Adipose tissue (tissue), 3 donors: Measurements from ENCODE around the gene CEP128. TPM values are rescaled to one million over a fixed set of nuclear protein-coding genes. Genes with fewer than 3 reads are reported as not detected.
"Not testable (repeated sequence)": the region's sequence is repeated elsewhere in the genome, so short reads cannot be mapped to it uniquely, and the experiment has no call there.

Source experiments
- H3K27ac ChIP-seq: one replicate; pipeline ENCODE4 v1.5.1; 2013; ENCODE audit warnings: low read depth, low read length
- WGBS, 3 donors: extraction: QIAGEN DNeasy Blood & Tissue Kit; methylation state at CpG; one replicate each; pipeline ENCODE4 v1.1.7; 2013; 5-methylcytosine and 5-hydroxymethylcytosine counted together
- polyA plus RNA-seq, 3 donors: library from polyadenylated mRNA; stranded (reverse); fragments of 200-250 nt; gene quantifications; one replicate each; pipeline ENCODE4 v1.2.3, GENCODE V29; 2013
- donor health status: healthy with polysubstance abuse.
- donor health status: Bipolar disorder and iron deficiency.
- donor health status: healthy.

Gene CEP128
- polyA plus RNA-seq, 3 donors = 0.64 to 1.9 (median 1.9) TPM

DNA sequence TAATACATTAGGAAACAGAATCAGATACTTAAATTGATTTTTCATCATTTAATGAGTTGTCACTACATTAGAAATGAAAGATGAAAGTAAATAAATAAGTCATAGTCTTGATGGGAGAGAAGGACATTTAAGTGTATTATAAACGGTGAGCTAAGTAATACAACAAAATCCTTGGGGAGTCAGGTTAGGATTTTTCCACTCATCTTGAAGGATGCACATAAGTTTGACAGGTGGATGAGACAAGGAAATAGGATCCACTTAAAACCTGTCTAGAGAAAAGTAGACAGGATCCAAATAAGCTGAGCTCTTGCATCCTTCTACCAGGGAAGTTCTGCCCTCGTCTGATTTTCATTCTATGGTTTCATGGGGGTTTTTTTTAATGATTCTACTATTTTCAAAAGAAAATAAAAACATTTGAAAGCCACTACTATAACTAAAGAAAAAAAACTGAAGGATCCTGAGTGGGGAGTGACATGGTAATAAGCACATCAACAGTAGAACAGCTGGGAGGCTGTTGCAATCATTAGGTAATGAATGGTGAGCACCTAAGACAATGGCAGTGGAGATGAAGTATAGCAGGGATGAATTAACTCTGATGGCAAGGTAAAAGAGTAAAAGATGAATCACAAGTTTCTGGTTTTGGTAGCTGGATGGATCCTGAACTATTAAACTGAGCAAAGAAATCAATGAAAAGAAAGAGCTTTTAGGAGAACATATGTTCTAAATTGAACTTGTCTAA, 17.0 kb downstream of the CEP128 start:
- no peak overlapping the region for H3K27ac ChIP-seq

DNA sequence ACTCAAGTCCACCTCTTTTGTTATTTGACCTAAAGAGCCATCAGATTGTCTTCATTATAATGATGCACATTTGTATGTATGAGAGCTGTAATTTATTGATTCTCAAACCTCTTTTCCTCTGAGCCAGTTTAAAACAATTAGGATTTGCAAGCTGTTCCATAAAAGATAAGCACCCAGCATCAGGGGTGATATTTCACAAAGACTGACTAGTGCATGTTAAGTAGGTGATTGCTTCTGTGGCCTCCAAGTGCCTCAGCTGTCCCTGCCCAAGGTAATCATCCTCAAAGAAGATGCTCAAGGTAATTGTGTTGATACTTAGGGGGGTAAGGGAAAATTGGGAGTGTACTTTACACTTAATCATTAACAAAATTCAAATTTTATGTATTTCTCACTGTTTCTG, 18.2 kb downstream of the CEP128 start:
- no peak overlapping the region for H3K27ac ChIP-seq

More for the DNA sequence above, 17.0 kb downstream of the CEP128 start:
- 83 to 93% (median 83%) methylated on average over 2 of the region's 2 CpGs for WGBS, 3 donors

DNA sequence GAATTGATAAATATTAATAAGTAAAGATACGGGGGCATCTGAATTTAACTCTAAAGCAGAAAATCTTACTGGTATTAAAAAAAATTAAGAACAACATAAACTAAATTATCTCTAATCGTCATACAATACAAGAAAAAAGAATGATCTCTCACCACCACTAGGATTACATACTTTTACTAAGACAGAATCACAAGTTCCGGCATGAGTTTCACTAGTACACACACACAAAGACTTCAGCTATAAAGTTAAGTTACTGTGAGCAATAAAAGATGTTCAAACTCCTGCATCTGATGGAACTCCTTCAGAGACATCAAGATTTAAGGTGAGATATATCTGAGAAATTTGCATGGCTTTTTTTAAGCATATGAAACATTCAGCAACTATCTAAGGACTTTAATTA, 21.9 kb downstream of the CEP128 start:
- H3K27ac ChIP-seq = no peak overlapping the region
- WGBS, 3 donors = 91 to 96% (median 93%) methylated on average over 3 of the region's 3 CpGs

DNA sequence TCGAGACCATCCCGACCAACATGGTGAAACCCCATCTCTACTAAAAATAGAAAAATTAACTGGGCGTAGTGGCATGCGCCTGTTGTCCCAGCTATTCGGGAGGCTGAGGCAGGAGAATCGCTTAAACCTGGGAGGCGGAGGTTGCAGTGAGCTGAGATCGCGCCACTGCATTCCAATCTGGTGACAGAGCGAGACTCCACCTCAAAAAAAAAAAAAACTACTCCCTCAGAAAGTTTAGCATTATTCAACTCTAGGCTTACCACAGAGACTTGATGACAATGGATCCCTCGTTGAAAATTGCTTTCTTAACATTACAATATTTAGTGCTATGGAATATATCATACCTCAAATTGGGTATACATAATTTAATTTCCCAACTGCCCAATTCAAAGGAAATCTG, 29.5 kb downstream of the CEP128 start:
- 86 to 97% (median 96%) methylated on average over 11 of the region's 11 CpGs for WGBS, 3 donors
- not testable (repeated sequence) for H3K27ac ChIP-seq

DNA sequence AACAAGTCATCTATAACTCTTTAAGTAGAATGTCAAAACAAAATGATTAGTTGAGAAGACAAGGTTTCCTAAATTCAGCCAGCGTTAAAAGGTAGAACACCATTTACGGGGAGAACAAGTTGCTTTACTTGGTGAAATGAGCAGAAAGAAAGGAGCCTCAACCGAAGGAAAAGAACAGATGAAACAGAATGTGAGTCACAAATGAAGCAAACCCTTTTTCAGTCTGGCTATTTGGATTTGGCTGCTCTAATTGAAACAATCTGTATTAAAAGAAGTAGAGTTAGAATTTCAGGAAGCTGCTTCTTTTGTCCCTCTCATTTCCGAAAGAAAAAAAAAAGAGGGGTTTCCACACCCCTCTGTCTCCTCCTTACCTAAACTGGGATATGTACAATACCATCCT, 34.6 kb downstream of the CEP128 start:
- WGBS, 3 donors = 86 to 95% (median 89%) methylated on average over 4 of the region's 4 CpGs
- H3K27ac ChIP-seq = no peak overlapping the region

DNA sequence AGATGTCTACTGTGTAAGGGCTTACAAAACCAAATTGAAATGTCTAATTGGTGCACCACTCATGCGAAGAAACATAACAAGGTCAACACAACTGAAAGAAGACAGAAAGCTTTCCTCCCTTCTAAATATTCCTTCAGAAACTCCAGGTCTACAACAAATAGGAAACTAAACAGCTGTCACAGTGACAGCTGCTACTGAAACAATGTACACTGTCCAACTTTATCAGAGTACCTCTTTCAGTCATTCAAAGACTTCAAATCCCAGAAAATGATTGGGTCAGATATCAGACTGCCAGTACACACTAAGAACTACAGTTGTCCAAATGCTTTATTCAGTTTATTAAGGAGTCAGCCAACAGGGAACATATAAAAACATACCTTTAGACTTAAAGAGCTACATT, 35.2 kb downstream of the CEP128 start:
- 0 to 58% (median 56%) methylated on average over 1 of the region's 1 CpG for WGBS, 3 donors
- H3K27ac ChIP-seq = no peak overlapping the region

DNA sequence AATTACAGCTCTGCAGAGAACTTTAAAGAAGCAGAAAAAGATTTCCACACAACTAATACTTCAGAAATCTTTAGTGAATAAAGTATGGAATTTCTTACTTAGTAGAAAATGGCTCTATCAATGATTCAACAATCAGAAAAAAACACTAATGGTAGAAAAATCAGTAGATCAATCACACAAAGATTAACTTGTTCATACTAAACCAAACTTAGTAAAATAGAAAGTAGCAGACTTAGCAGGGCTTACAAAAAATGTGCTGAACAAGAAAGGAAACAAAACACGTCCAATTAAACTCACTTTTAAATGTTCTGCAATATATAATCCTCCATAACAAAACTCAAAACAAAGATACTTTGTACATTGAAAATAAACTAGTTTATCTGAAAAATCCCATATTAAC, 38.9 kb downstream of the CEP128 start:
- no peak overlapping the region for H3K27ac ChIP-seq
- 84 to 91% (median 89%) methylated on average over 1 of the region's 1 CpG for WGBS, 3 donors

DNA sequence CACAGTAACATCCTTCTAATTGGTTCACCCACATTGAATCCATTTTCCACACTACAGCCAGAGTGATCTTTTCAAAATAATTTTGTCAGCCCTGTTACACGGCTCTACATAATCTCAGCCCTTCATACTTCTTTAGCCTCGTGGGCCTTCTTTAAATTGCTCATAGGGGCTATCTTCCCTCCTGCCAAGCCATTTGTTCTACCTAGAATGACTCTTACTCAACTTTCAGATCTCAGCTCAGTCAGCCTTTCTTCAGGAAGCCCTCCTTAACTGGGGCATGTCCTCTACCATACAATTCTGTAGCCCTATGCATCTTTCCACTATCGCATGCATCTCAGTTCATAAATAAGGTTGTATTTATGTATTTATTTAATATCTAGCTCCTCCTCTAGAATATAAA, 39.7 kb downstream of the CEP128 start:
- no peak overlapping the region for H3K27ac ChIP-seq
- WGBS, 3 donors = 81 to 92% (median 87%) methylated on average over 3 of the region's 3 CpGs

DNA sequence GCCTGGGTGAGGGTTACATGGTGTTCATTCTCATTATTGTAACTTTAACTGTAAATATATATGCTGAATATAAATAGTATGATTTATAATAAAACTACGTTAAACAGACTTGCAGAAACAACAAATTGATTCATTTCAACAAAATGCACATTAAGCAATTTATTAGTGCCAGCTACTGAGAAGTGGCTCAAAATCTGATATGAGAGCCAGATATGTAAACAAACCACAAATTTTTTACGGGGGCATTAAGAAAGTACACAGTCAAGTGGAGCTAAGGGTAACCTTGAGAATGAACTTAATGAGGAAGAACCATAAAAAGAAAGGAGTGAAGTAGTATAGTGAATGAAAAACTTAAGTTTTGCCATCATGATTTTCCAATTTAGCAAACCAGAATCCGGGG, 40.3 kb downstream of the CEP128 start:
- no peak overlapping the region for H3K27ac ChIP-seq
- 74 to 90% (median 87%) methylated on average over 3 of the region's 3 CpGs for WGBS, 3 donors

DNA sequence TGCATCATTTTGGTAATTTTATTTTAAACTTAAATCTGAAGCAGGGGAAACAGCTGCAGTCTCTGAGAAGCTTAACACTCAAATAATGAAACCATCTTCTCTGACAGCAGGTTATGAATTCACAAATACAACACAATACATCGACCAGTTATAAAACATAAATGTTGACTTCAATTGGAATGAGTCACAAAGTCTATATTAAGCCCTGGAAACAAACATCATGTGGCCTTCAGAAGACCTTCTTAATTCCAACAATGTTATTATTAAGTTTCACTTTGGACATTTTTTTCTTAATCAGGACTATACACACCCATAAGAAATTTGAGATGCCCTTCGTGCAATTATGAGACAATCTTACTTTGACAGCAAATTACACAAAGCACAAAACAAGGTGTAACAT, 68.9 kb downstream of the CEP128 start:
- no peak overlapping the region for H3K27ac ChIP-seq
- WGBS, 3 donors = 74 to 90% (median 81%) methylated on average over 2 of the region's 2 CpGs

DNA sequence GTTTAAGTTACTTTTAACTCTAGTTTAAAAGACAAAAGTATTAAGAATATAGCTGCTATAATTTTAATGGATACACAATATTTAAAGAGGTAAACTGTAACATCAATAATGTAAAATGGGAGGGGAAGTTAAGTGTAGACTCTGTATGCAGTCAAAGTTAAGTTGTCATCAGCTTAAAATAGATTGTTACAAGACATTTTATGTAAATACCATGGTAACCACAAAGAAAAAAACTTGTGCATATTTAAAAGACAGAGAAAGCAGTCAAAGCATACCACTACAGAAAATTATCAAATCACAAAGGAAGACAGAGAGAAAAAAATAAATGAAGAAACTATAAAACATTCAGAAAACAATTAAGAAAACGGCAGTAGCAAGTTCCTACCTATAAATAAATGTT, 73.3 kb downstream of the CEP128 start:
- no peak overlapping the region for H3K27ac ChIP-seq

DNA sequence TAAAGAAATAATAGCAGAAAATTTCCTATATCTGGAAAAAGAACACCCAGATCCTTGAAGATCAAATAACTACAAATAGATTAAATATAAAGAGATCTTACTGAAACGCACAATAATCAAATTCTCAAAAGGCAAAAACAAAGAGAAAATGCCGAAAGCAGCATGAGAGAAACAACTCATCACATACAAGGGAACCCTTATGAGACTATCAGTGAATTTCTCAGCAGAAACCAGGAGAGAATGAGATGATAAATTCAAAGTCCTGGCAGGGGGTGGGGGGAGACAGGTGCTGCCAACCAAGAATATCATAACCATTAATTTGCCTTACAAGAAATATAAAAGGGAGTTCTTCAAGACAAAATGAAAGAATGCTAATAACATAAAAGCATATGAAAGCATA, 73.7 kb downstream of the CEP128 start:
- H3K27ac ChIP-seq = no peak overlapping the region
- WGBS, 3 donors = 95 to 100% (median 98%) methylated on average over 2 of the region's 2 CpGs

More for the DNA sequence above, 73.3 kb downstream of the CEP128 start:
- WGBS, 3 donors = 77 to 88% (median 86%) methylated on average over 1 of the region's 1 CpG

DNA sequence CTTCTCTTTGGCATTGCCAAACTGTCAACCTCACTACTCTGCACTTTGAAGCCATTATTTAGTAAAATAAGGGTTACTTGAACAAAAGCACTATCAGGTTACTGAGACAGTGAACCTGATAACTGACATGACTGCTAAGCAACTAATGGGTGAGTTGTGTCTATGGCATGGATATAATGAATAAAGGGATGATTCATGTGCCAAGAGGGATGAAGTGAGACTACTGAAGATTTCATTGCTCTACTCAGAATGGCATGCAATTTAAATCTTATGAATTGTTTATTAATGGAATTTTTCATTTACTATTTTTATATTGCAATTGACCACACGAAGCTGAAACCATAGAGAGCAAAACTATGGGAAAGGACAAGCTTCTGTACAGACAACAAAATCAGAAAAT, 74.4 kb downstream of the CEP128 start:
- 0 to 73% (median 0%) methylated on average over 1 of the region's 1 CpG for WGBS, 3 donors
- no peak overlapping the region for H3K27ac ChIP-seq

DNA sequence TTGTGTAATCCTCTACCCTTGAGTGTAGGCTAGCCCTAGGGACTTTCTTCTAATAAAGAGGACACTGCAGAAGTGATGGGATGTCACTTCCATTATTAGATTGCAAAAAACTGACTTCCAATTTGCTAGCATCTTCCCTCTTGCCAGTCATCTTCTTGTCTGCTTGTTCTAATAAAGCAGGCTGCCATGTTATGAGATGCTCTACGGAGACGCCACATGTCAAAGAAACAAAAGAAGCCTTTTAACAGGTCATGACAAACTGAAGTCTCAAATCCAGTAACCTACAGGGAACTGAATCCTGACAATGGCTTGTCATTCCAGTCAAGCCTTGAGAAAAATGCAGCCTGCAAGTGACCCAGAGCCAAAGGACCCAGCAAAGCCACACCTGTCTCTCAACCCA, 76.0 kb downstream of the CEP128 start:
- no peak overlapping the region for H3K27ac ChIP-seq
- 97 to 100% (median 97%) methylated on average over 2 of the region's 2 CpGs for WGBS, 3 donors

DNA sequence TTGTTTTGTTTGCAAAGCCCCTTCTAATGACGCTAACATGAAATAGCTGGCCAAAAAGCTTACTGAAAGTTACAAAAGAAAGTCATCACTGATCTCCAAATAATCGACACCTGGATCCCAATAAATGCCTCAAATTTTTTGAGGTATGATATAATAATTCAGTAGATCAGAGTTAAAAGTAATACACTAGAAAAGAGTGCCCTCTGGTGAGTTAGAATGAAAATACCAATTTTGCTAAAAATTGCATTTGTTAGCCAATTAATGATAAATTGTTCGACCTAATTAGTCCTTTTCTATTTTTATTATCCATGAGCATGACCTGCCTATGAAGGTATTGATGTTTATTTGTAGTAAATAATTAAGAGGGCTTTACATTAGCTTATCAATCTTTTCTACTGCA, 78.6 kb downstream of the CEP128 start:
- 77 to 88% (median 86%) methylated on average over 3 of the region's 3 CpGs for WGBS, 3 donors
- no peak overlapping the region for H3K27ac ChIP-seq

DNA sequence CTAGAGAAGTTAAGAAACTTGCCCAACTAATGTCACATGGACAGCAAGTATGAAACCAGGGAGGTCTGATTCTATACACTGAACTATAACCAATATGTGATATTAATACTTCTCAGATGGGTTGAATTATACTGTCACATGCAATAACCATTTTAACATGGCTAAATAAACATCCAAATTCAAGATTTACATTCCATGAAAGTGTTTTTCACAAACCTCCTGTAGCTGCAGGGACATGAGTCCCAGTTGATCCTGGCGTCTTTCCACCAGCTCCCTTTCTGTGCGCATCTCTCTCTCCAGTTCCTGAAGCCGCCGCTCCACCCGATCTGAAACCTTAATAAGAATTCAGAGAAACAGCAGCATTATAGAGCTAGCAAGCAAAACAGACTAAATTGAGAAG, 79.0 kb downstream of the CEP128 start:
- WGBS, 3 donors = 95 to 98% (median 96%) methylated on average over 5 of the region's 5 CpGs
- H3K27ac ChIP-seq = no peak overlapping the region

DNA sequence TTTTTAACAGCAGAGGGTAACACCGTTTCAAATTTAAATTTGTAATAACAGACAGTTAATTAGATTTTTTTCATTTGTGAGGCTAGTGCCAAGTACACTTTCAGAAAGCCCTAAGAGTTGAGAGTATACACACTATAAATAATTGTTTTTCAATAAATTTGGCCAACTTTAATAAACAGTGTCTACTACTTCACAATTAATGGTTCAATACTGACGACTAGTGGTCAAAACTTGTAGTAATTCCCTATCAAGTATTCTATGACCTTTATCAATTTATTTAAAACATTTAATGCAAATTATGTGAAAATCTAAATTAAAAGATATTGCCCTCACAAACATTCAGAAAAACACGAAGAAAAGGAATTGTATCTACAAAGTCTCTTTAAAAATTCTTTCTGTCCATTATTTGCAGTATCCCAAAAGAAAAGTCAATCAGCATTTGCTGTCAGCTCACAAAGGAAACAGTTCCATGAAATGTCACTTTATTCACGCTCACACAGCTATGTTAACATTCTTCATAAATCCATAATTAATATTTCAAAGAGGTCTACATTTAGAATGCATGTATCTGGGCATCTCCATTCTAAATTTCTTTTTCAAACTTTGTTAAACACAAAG, 91.2 kb downstream of the CEP128 start:
- no peak overlapping the region for H3K27ac ChIP-seq
- 28 to 44% (median 38%) methylated on average over 4 of the region's 4 CpGs for WGBS, 3 donors

DNA sequence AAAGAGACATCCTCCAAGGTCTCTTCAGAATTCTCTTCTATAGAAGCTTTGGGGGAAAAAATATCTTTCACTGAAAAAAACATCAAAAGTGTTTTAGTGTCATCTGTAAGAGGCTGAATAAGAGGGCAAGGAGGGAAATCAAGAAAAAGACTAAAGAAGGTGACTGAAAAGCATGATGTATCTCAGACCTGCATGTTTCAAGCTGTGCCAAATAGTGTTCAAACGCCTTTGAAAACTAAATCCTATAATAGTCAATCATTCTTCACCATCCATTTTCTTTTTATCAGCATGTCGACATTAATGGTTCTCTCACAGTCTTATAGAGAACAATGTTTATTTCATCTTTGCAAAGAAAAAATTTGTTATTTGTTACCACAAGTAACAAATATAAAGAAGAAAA, 94.5 kb downstream of the CEP128 start:
- 71 to 91% (median 78%) methylated on average over 2 of the region's 2 CpGs for WGBS, 3 donors
- H3K27ac ChIP-seq = no peak overlapping the region

DNA sequence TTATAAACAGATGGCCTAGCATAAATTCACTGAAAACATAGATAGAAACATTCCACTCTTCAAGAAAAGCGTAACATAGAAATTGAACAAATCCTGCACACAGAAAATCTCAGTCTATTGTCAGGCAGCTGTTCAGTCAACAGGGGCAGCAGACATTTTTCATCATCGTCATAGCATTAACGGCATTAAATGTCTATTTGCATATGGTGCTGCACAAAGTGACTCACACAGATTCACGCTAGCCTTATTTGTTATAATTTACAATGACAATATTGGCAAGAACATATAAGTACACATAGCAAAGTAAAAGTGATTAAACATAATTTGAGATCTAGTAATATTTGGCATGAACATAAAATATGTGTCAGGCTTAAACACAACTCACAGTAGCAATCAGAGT, 95.7 kb downstream of the CEP128 start:
- 90 to 97% (median 90%) methylated on average over 4 of the region's 4 CpGs for whole genome bisulfite sequencing, 3 donors
- no peak overlapping the region for H3K27ac ChIP-seq

DNA sequence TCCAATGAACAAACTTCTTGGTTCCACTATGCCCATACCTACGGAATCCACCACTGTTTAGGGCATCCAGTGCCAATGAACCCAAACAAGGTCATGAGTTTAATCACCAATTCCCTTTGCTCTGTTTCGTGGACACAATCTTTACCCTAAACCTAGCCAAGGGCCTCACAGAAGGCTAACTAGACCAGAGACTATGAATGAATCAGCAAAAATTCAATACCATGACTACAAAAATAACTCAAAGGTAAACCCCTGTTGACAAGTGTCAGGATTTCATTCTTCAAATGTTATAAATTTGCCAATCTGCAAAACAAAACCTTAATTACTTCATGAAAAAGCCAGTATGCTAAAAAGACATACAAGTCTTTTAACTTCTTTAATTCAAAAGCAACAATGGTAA, 96.7 kb downstream of the CEP128 start:
- WGBS, 3 donors = 85 to 91% (median 86%) methylated on average over 2 of the region's 2 CpGs
- H3K27ac ChIP-seq = no peak overlapping the region
